Smooth muscle cell (in vitro differentiated cells): ENCODE data around the gene CCDC146. TPM values are rescaled to one million over a fixed set of nuclear protein-coding genes. Genes with fewer than 3 reads are reported as not detected.

ENCODE experiments used
- DNase-seq: peaks from one replicate; lab custom pipeline; 2025; ENCODE audit not compliant: unreplicated experiment; lab: John Stamatoyannopoulos, UW
- H2AFZ ChIP-seq: fragments of 200-600 bp; sonication (generic); 2 replicates; pipeline ENCODE4 v1.6.0; 2016; ENCODE audit warnings: antibody characterized with exemption, low read depth, mild to moderate bottlenecking
- H3F3A ChIP-seq: fragments of 200-600 bp; sonication (generic); 2 replicates; pipeline ENCODE4 v1.6.0; 2017; ENCODE audit warnings: antibody characterized with exemption, low read depth
- H3K27ac ChIP-seq: fragments of 200-600 bp; sonication (generic); 2 replicates; pipeline ENCODE4 v1.5.1; 2016; ENCODE audit warnings: low read depth, mild to moderate bottlenecking
- H3K27me3 ChIP-seq: fragments of 200-600 bp; sonication (generic); 2 replicates; pipeline ENCODE4 v1.6.1; 2016; ENCODE audit warnings: low read depth, mild to moderate bottlenecking
- H3K36me3 ChIP-seq: fragments of 200-600 bp; sonication (generic); 2 replicates; pipeline ENCODE4 v1.5.1; 2016; ENCODE audit warnings: low read depth
- H3K4me1 ChIP-seq: fragments of 200-600 bp; sonication (generic); 2 replicates; pipeline ENCODE4 v1.5.1; 2016; ENCODE audit warnings: low read depth
- H3K4me2 ChIP-seq: fragments of 200-600 bp; sonication (generic); 2 replicates; pipeline ENCODE4 v1.6.0; 2016; ENCODE audit warnings: mild to moderate bottlenecking
- H3K4me3 ChIP-seq: fragments of 200-600 bp; sonication (generic); 2 replicates; pipeline ENCODE4 v1.5.1; 2016; ENCODE audit warnings: mild to moderate bottlenecking
- H3K79me2 ChIP-seq: fragments of 200-600 bp; sonication (generic); 2 replicates; pipeline ENCODE4 v1.6.0; 2016; ENCODE audit warnings: low read depth, mild to moderate bottlenecking
- H3K9ac ChIP-seq: fragments of 200-600 bp; sonication (generic); 2 replicates; pipeline ENCODE4 v1.6.0; 2016; ENCODE audit warnings: low read depth
- H3K9me3 ChIP-seq: fragments of 200-600 bp; sonication (generic); replicated peaks from 2 replicates; pipeline ENCODE4 v1.5.1; 2016; ENCODE audit warnings: low read depth
- H4K20me1 ChIP-seq: fragments of 200-600 bp; sonication (generic); 2 replicates; pipeline ENCODE4 v1.6.0; 2016; ENCODE audit warnings: low read depth
- WGBS: methylation state at CpG from one replicate; pipeline ENCODE4 v1.1.7; 2016; ENCODE audit warnings: low lambda C conversion rate; 5-methylcytosine and 5-hydroxymethylcytosine counted together
- polyA plus RNA-seq: library from polyadenylated mRNA; unstranded; fragments of >200 nt; fragmentation: Nextera tagmentation; extraction: Ambion mirVana; gene quantifications from 2 replicates; pipeline ENCODE4 v1.2.1, GENCODE V29; 2016
- total RNA-seq: library from RNA; depleted of rRNA; stranded (reverse); fragments of >200 nt; gene quantifications from 2 replicates; pipeline ENCODE4 v1.2.3, GENCODE V29; 2014
- TF ChIP-seq, protein P1 (sequence below): fragments of 200-600 bp; sonication (generic); IDR thresholded peaks from 2 replicates; pipeline ENCODE4 v1.5.1; 2017; ENCODE audit warnings: borderline replicate concordance, mild to moderate bottlenecking, antibody characterized with exemption; ENCODE audit not compliant: insufficient read depth, poor library complexity, severe bottlenecking

The CCDC146 gene
- total and polyA plus RNA-seq, 2 experiments from 2014 or later = 0.77 to 7.3 TPM

DNA sequence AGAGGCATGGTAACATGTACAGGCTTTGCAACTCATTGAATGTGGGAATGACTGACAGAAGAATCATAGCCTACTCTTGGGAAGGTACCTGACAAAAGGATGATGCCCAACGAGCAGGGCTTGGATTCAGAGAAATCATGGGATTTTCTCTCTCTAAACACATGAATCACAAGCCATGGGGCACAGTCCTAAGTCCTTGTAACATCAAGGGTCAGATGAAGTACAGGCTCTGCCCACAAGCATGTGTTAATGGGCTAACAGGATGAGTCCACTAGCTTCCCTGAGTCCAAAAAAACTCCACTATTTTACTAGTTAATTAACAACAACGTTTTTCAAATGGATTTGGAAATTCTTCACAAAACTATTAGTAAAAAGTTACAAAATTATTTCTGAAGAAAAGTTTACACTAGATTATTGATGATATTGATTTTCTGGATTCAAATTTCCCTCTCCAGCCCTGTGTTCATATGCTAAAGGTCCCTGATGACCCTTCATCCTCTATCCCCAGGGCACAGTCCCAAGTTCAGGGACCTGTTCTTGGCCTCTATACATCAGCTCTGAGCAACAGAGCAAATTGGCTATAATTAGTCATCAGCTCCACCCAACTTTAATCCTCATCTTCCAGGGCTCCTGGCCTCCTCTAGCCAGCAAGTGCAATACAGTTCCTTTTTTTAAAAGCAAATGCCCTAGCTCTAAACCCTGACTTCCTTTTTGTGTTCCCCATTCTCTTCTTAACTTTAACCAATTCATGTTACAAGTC is 194.0 kb downstream of the CCDC146 start:
- no peak overlapping the region for H3K4me3 ChIP-seq
- H3F3A ChIP-seq = no peaks in the 10 kb centered on the region
- H3K9ac ChIP-seq = no peak overlapping the region
- H3K27ac ChIP-seq = no peak overlapping the region
- no peak for DNase-seq
- no peaks in the 10 kb centered on the region for H3K4me1 ChIP-seq
- no peaks in the 10 kb centered on the region for H3K9me3 ChIP-seq
- no peak overlapping the region for H2AFZ ChIP-seq
- TF ChIP-seq, protein P1, sequence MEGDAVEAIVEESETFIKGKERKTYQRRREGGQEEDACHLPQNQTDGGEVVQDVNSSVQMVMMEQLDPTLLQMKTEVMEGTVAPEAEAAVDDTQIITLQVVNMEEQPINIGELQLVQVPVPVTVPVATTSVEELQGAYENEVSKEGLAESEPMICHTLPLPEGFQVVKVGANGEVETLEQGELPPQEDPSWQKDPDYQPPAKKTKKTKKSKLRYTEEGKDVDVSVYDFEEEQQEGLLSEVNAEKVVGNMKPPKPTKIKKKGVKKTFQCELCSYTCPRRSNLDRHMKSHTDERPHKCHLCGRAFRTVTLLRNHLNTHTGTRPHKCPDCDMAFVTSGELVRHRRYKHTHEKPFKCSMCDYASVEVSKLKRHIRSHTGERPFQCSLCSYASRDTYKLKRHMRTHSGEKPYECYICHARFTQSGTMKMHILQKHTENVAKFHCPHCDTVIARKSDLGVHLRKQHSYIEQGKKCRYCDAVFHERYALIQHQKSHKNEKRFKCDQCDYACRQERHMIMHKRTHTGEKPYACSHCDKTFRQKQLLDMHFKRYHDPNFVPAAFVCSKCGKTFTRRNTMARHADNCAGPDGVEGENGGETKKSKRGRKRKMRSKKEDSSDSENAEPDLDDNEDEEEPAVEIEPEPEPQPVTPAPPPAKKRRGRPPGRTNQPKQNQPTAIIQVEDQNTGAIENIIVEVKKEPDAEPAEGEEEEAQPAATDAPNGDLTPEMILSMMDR = no peak
- no peaks in the 10 kb centered on the region for H3K27me3 ChIP-seq
- no peaks in the 10 kb centered on the region for H3K79me2 ChIP-seq
- H3K36me3 ChIP-seq = no peaks in the 10 kb centered on the region
- WGBS = 45% methylated on average over 2 of the region's 2 CpGs
- H4K20me1 ChIP-seq = no peaks in the 10 kb centered on the region
- no peak overlapping the region for H3K4me2 ChIP-seq

DNA sequence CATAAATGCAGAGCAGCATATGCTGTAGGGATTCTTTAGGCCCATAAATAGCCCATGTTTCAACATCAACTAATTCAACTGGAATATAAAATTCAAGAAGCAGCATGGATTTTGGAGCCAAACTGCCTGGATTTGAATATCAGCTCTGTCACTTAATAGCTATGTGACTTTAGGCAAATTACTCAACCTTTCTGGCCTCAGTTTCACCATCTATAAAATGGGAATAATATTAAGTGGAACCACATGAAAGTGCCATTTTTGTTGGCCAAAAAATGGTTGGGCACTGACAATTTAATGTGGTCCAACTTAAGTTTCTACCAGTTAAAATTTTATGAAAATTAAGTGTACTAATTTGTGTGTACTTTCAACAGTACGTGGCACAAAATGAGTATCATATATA is 195.6 kb downstream of the CCDC146 start:
- no peak overlapping the region for H3K4me2 ChIP-seq
- H3K36me3 ChIP-seq = no peaks in the 10 kb centered on the region
- H3K9me3 ChIP-seq = no peaks in the 10 kb centered on the region
- no peaks in the 10 kb centered on the region for H3F3A ChIP-seq
- H3K4me3 ChIP-seq = no peak overlapping the region
- no peaks in the 10 kb centered on the region for H3K79me2 ChIP-seq
- no peaks in the 10 kb centered on the region for H4K20me1 ChIP-seq
- WGBS = 100% methylated on average over 1 of the region's 1 CpG
- H3K9ac ChIP-seq = no peak overlapping the region
- no peak overlapping the region for H2AFZ ChIP-seq
- H3K27me3 ChIP-seq = no peaks in the 10 kb centered on the region
- H3K27ac ChIP-seq = no peak overlapping the region
- TF ChIP-seq, protein P1 = no peak
- H3K4me1 ChIP-seq = no peaks in the 10 kb centered on the region
- no peak for DNase-seq

DNA sequence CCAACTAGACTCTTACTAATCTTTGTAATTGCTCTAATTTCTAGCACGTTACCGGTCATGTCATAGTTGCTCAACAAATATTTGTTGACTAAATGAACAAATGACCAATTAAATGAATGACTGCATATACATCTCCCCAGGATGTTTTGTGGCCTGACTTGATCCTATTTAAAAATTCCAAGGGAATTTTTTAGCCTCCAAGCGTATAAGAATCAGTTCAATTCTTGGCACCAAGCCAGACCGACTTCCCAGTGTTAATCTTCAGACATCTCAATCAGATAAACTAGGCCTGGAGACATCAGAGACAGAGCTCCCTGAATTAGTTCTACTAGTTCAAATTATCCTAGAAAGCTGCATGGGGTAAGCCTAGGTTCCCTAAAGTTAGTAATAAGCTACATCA is 197.7 kb downstream of the CCDC146 start:
- Histone ChIP-seq H2AFZ (no peak overlapping the region), H3K4me2 (no peak overlapping the region), H3K4me1 (no peaks in the 10 kb centered on the region), H3K4me3 (no peak overlapping the region), H3K27me3 (no peaks in the 10 kb centered on the region), H3K9me3 (no peaks in the 10 kb centered on the region), H3K27ac (no peak overlapping the region), H3F3A (no peaks in the 10 kb centered on the region), H4K20me1 (no peaks in the 10 kb centered on the region), H3K36me3 (no peaks in the 10 kb centered on the region), H3K9ac (no peak overlapping the region), H3K79me2 (no peaks in the 10 kb centered on the region)
- DNase-seq = no peak
- TF ChIP-seq, protein P1 = no peak
- WGBS = 61% methylated on average over 4 of the region's 4 CpGs

DNA sequence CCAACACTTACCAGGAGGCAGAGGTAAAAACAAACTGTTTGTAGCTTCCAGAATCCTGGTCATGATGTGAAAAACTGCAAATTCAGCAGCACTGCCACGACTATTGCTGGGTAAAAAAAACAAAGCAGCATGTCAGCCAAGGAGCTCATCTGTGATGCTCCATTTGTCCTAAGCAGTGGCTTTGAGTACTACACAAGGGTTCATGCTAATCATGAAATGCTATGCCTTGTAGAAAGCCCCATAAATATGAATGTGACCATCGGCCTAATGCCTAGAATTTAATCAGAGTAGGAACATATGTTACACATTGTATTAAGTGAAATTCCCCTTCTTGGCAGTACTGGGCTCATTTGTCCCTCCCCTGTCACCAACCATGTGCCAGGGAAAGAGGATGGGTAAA is 198.3 kb downstream of the CCDC146 start:
- Histone ChIP-seq H4K20me1 (no peaks in the 10 kb centered on the region), H3K79me2 (no peaks in the 10 kb centered on the region), H3F3A (no peaks in the 10 kb centered on the region), H3K36me3 (no peaks in the 10 kb centered on the region), H3K9me3 (no peaks in the 10 kb centered on the region), H3K27ac (no peak overlapping the region), H3K9ac (no peak overlapping the region), H3K4me3 (no peak overlapping the region), H3K4me1 (no peaks in the 10 kb centered on the region), H3K27me3 (no peaks in the 10 kb centered on the region), H3K4me2 (no peak overlapping the region), H2AFZ (no peak overlapping the region)
- 78% methylated on average over 2 of the region's 2 CpGs for WGBS
- TF ChIP-seq, protein P1 = no peak
- DNase-seq = no peak
